ENCODE measurements around the gene CENPB.

DNA sequence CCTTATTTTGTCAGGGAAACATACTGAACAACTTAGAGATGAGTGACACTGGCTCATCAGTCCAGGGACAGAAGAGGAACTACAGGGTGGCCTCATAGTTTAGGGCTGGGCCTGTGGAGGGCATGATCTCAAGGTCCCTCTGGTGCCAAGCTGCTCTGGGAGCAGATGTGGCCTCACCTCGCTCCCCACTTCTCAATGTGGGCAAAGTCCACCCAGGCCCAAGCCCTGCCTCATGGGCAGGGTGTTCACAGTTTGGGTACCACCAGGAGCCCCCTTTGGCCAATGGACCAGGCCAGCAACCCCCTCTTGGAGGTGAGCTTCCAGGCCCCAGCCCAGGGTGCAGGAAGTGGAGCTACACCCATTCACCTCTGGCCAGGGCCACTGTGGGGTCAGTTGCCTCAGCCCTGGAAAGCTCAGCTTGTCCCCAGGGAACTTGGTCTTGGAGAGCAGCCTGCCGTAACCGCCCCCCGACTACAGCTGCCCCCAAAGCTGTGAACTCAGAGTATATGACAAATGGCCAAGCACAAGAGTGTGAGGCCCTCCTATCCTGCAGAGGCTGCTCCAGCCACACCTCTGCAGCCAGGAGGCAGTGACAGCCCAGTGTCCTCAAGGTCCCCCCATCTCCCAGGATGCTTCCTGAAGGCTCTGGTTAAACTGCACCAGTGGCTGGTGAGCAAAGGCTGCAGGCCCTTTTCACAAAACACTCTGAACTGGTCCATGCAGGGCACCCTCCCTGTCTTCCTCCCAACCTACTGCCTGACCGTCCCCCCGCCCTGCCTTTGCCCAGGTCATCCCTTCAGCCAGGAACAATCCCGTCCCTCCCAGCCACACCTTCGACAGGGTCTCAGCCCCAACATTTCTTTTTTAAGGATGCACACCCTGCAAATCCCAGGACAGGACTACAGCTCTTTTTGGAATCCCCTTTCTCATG is 22.6 kb downstream of the CENPB start:
- TF ChIP-seq POLR2A (IDR thresholded peaks at IDR 0.05), result no peak
- TF ChIP-seq, protein P1, sequence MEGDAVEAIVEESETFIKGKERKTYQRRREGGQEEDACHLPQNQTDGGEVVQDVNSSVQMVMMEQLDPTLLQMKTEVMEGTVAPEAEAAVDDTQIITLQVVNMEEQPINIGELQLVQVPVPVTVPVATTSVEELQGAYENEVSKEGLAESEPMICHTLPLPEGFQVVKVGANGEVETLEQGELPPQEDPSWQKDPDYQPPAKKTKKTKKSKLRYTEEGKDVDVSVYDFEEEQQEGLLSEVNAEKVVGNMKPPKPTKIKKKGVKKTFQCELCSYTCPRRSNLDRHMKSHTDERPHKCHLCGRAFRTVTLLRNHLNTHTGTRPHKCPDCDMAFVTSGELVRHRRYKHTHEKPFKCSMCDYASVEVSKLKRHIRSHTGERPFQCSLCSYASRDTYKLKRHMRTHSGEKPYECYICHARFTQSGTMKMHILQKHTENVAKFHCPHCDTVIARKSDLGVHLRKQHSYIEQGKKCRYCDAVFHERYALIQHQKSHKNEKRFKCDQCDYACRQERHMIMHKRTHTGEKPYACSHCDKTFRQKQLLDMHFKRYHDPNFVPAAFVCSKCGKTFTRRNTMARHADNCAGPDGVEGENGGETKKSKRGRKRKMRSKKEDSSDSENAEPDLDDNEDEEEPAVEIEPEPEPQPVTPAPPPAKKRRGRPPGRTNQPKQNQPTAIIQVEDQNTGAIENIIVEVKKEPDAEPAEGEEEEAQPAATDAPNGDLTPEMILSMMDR (IDR thresholded peaks at IDR 0.05), result no peak

Measured in thyroid gland (tissue), 4 donors.